HCT116 (cell line): ENCODE data around the gene SNX9.

Experiments used
- CTCF ChIP-seq, 3 experiments: fragments of 200-600 bp in 1 of 3; sonication (generic) in 1 of 3; IDR thresholded peaks in 2 of 3; conservative IDR thresholded peaks in 1 of 3; 2 replicates each; pipeline ENCODE4 v1.5.1; 2012 to 2017; ENCODE audit warnings: low read depth in 2 of 3, low read length in 2 of 3, antibody characterized with exemption in 1 of 3, borderline replicate concordance in 1 of 3, control low read depth in 1 of 3, mild to moderate bottlenecking in 1 of 3, mixed read lengths in 1 of 3, mixed run types in 1 of 3, moderate library complexity in 1 of 3; ENCODE audit not compliant: insufficient read depth in 1 of 3
- JUND ChIP-seq: IDR thresholded peaks from 2 replicates; pipeline ENCODE4 v1.6.1; 2012

- no peak for TF ChIP-seq JUND
- TF ChIP-seq CTCF (IDR thresholded peaks at IDR 0.05 in 2 of 3, conservative IDR thresholded peaks at IDR 0.05 in 1 of 3; ENCODE audit: borderline replicate concordance in 1 of 3, insufficient read depth in 1 of 3, low read depth in 2 of 3, low read length in 2 of 3): no peak
These were observed 106.0 kb downstream of the SNX9 start for GRCh38 chr6:157929076-157929475.
